H1 (cell line): ENCODE data around the gene P4HA3. TPM values are rescaled to one million over a fixed set of nuclear protein-coding genes. Genes with fewer than 3 reads are reported as not detected.

ENCODE experiments used
- ATF2 ChIP-seq: IDR thresholded peaks from 2 replicates; pipeline ENCODE4 v1.6.1; 2012; ENCODE audit warnings: low read length, inconsistent platforms
- BACH1 ChIP-seq: IDR thresholded peaks from 2 replicates; pipeline ENCODE4 v1.6.1; 2012; ENCODE audit warnings: low read length, improper control_type of control experiment
- CEBPB ChIP-seq: IDR thresholded peaks from 2 replicates; pipeline ENCODE4 v1.6.1; 2012; ENCODE audit warnings: low read depth, low read length
- RXRA ChIP-seq: IDR thresholded peaks from 2 replicates; pipeline ENCODE4 v1.6.1; 2011; ENCODE audit warnings: low read depth, mild to moderate bottlenecking, low read length, moderate library complexity; ENCODE audit not compliant: insufficient read depth
- polyA plus RNA-seq, 7 experiments: library from polyadenylated mRNA; depleted of rRNA in 3 of 7; stranded (reverse) in 5 of 7; unstranded in 2 of 7; fragments of >200 nt in 5 of 7; fragments of 200-250 nt in 2 of 7; gene quantifications; 1 replicate in 5 of 7; 2 replicates in 1 of 7; 4 replicates in 1 of 7; pipeline versions ENCODE4 v1.2.1 to v1.2.3, GENCODE V29; 2011 to 2013; ENCODE audit warnings: missing spikeins in 2 of 7, mixed read lengths in 2 of 7
- total RNA-seq: library from RNA; stranded (reverse); fragmentation: NEBNext Ultra II Directional; extraction: Animal tissue kit (Norgen Biotek cat#: 25700); gene quantifications from 2 replicates; pipeline ENCODE4 v1.2.1, GENCODE V29; 2021

Gene P4HA3
- total and polyA plus RNA-seq, 2 of the 8 experiments (the other 6 are each of a cell fraction or from before 2014, with no cell fraction given): 0.06 TPM; not detected in 1

- TF ChIP-seq RXRA (no peak), ATF2 (no peak), CEBPB (no peak), BACH1 (no peak)
Observed at GRCh38 chr11:74262725-74263124, 48.7 kb downstream of the P4HA3 start (continued).
